Measurements from ENCODE around the gene POU6F1. TPM values are rescaled to one million over a fixed set of nuclear protein-coding genes. Genes with fewer than 3 reads are reported as not detected.

POU6F1 gene
- total RNA-seq, 1 experiment from 2014 or later = 13.3 TPM

DNA sequence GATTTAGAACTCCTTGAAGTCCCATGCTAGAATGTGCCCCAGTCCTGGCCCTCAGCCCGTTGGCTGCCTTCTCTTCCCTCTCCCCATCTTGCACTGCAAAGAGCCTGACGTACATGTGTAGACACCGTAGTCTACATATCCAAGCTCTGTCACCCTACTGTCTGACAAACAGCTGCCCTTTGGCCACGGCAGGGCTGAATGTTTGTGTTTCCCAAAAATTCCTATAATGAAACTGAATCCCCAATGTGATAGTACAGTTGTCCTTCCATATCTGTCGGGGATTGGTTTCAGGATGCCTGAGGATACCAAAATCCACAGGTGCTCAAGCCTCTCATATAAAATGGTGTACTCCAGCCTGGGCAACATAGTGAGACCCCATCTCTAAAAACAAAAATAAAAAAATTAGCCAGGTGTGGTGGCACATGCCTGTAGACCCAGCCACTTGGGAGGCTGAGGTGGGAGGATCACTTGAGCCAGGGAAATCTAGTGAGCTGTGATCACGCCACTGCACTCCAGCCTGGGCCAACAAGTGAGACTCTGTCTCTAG, 32.6 kb downstream of the POU6F1 start:
- H3K23ac ChIP-seq (ENCODE audit: insufficient read length, low read depth, low read length) = no peak overlapping the region
- peaks cover 15% of the 10 kb centered on the region for H3K27me3 Mint-ChIP-seq (ENCODE audit: low read depth)
- H3K23me2 ChIP-seq (ENCODE audit: insufficient read length, low read depth, low read length, poor library complexity, severe bottlenecking) = no peaks in the 10 kb centered on the region
- no peaks in the 10 kb centered on the region; the same call in 1 of the 2 replicates for H3K27me3 ChIP-seq (ENCODE audit: insufficient read depth, low read length)
- peaks cover 10 to 17% of the 10 kb centered on the region in 2 experiments for H3K4me1 Mint-ChIP-seq
- no CpG with 5 or more reads among the region's 6 CpGs for WGBS (ENCODE audit: extremely low coverage, insufficient read length, low lambda C conversion rate)
- no peaks in the 10 kb centered on the region for H3K79me1 ChIP-seq (ENCODE audit: insufficient read depth, low read depth, low read length, poor library complexity, severe bottlenecking)
- no peak overlapping the region for H3K9ac ChIP-seq (ENCODE audit: extremely low read depth, insufficient read length, low read length)
- H2BK15ac ChIP-seq (ENCODE audit: low read depth, low read length) = no peak overlapping the region
- H3K4me1 ChIP-seq (ENCODE audit: insufficient read depth, low read length) = no peaks in the 10 kb centered on the region
- H2BK20ac ChIP-seq (ENCODE audit: low read depth, low read length, poor library complexity, severe bottlenecking) = no peak overlapping the region
- H4K91ac ChIP-seq (ENCODE audit: insufficient read length, low read depth, low read length) = no peak overlapping the region
- no peak overlapping the region for H4K8ac ChIP-seq (replicated peaks; ENCODE audit: insufficient read length, low read depth, low read length)
- no peak overlapping the region for H3K27ac Mint-ChIP-seq
- H4K20me1 ChIP-seq (ENCODE audit: control insufficient read depth, insufficient read depth, insufficient read length) = no peaks in the 10 kb centered on the region
- H3T11ph ChIP-seq (ENCODE audit: low read length) = no peak overlapping the region
- H3K9me3 Mint-ChIP-seq = no peaks in the 10 kb centered on the region
- no peak overlapping the region for H3K56ac ChIP-seq (ENCODE audit: insufficient read length, low read depth, low read length)
- no peak overlapping the region for H2BK5ac ChIP-seq (ENCODE audit: insufficient read length, low read length)
- no peak for DNase-seq
- H2BK12ac ChIP-seq (ENCODE audit: insufficient read length, low read depth, low read length) = no peak overlapping the region
- no peak overlapping the region for H2BK120ac ChIP-seq (ENCODE audit: low read depth, low read length, poor library complexity, severe bottlenecking)
- H3K9me3 ChIP-seq (ENCODE audit: control insufficient read depth, low read depth, low read length) = no peaks in the 10 kb centered on the region
- H3K4ac ChIP-seq (ENCODE audit: low read depth, low read length) = no peak overlapping the region
- H2AFZ ChIP-seq (ENCODE audit: low read length) = no peak overlapping the region
- H2AK5ac ChIP-seq (ENCODE audit: insufficient read length, low read length) = no peak overlapping the region
- H3K36me3 Mint-ChIP-seq (ENCODE audit: insufficient read depth in 1 of 3, low read depth in 3 of 3) = peaks cover 0 to 4% (median 0%) of the 10 kb centered on the region in 3 experiments; a peak in 2 of 7 replicates
- no peak overlapping the region for H3K4me2 ChIP-seq (ENCODE audit: insufficient read depth, insufficient read length, low read length)
- H3K14ac ChIP-seq (ENCODE audit: insufficient read depth, low read length) = no peak overlapping the region
- H3K18ac ChIP-seq (ENCODE audit: insufficient read length, low read depth, low read length) = no peak overlapping the region
- H3K27ac ChIP-seq (ENCODE audit: insufficient read length, low read depth, low read length) = no peak overlapping the region
- no peak overlapping the region for H4K5ac ChIP-seq (ENCODE audit: insufficient read length, low read depth, low read length)
- no peak for TF ChIP-seq CTCF (conservative IDR thresholded peaks at IDR 0.05)
- H3K4me3 Mint-ChIP-seq = no peak overlapping the region
- H3K79me2 ChIP-seq (ENCODE audit: insufficient read depth, low read length) = no peaks in the 10 kb centered on the region

Measured in H9 (cell line).